Upper lobe of right lung (tissue), 1 donor: ENCODE measurements around the gene RAB3D. TPM values are rescaled to one million over a fixed set of nuclear protein-coding genes. Genes with fewer than 3 reads are reported as not detected.
A peak's percentile ranks its signal among the peaks of the same experiment; 100 is the strongest.

Experiments
- ATAC-seq: fragments of 200-7000 bp; cut with Tn5 transposase; one replicate; pipeline ENCODE4 v1.9.1; 2020; ENCODE audit warnings: mild to moderate bottlenecking, moderate library complexity
- DNase-seq: peaks from one replicate; pipeline ENCODE4 v3.0.0-alpha.2; 2020
- H3K27ac ChIP-seq: fragments of 200-600 bp; one replicate; pipeline ENCODE4 v1.8.0; 2022
- H3K27me3 ChIP-seq: fragments of 200-600 bp; one replicate; pipeline ENCODE4 v1.8.0; 2022; ENCODE audit warnings: mild to moderate bottlenecking
- H3K36me3 ChIP-seq: fragments of 200-600 bp; one replicate; pipeline ENCODE4 v1.8.0; 2022
- H3K4me1 ChIP-seq: fragments of 200-600 bp; one replicate; pipeline ENCODE4 v1.8.0; 2022
- H3K4me3 ChIP-seq: fragments of 200-600 bp; one replicate; pipeline ENCODE4 v1.8.0; 2022; ENCODE audit warnings: mild to moderate bottlenecking
- H3K9me3 ChIP-seq: fragments of 200-600 bp; one replicate; pipeline ENCODE4 v1.8.0; 2022
- CTCF ChIP-seq: fragments of 200-600 bp; IDR thresholded peaks from one replicate; pipeline ENCODE4 v1.8.0; 2022; ENCODE audit warnings: antibody characterized with exemption
- intact Hi-C: fragments of 100-400 bp; cut with DNase I; formaldehyde crosslinking; loops from one replicate; pipeline ENCODE4 v1.11.0; 2022
- total RNA-seq: library from RNA; stranded (reverse); fragmentation: NEBNext Ultra II Directional; extraction: Animal tissue kit (Norgen Biotek cat#: 25700); gene quantifications from one replicate; pipeline ENCODE4 v1.2.1, GENCODE V29; 2021
- donor health status: DM: no; HTN: yes; CAD: no; lungs with severe emphysema.

RAB3D gene
- total RNA-seq, 1 donor from 2014 or later, result 52.7 TPM

DNA sequence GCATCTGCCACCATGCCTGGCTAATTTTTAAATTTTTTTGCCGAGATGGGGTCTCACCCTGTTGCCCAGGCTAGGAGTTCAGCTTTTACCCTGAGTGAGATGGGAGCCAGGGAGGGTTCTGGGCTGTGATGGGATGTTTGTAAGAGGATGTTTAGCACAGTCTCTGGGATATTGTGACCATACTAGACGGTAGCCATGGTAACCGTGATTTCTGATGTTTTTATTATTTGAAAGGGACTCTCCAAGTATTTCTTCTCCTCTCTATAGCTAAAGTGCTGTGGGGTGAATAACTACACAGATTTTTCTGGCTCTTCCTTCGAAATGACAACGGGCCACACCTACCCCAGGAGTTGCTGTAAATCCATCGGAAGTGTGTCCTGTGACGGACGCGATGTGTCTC lies 33.1 kb downstream of the RAB3D start:
- Histone ChIP-seq H3K9me3 (no peaks in the 10 kb centered on the region), H3K4me1 (no peaks in the 10 kb centered on the region), H3K36me3 (no peaks in the 10 kb centered on the region), H3K27ac (no peak overlapping the region), H3K4me3 (no peak overlapping the region), H3K27me3 (no peaks in the 10 kb centered on the region)
- no peak for TF ChIP-seq CTCF
- intact Hi-C loops, result no loop called here
- no peak for ATAC-seq
- DNase-seq, result no peak

DNA sequence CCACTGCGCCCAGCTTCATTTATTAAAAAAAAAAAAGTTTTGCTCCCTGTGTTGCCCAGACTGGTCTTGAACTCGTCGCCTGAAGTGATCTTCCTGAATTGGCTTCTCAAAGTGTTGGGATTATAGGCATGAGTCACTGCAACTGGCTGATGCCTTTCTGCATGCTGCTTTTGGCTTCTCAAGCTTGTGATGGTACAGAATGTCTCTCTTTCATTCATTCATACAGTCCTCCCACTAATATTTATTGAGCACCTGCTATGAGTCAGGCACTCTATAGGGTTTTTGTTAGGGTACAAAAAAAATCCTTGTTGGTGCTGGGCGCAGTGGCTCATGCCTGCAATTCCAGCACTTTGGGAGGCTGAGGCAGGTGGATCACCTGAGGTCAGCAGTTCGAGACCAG lies 34.5 kb downstream of the RAB3D start:
- no peak overlapping the region for H3K27ac ChIP-seq
- H3K27me3 ChIP-seq, result no peaks in the 10 kb centered on the region
- DNase-seq (no peak), ATAC-seq (no peak)
- no peaks in the 10 kb centered on the region for H3K9me3 ChIP-seq
- intact Hi-C loops, result no loop called here
- H3K36me3 ChIP-seq, result no peaks in the 10 kb centered on the region
- TF ChIP-seq CTCF, result no peak
- H3K4me3 ChIP-seq, result no peak overlapping the region
- no peaks in the 10 kb centered on the region for H3K4me1 ChIP-seq

GRCh38 chr19:11300811-11301120 lies 38.7 kb downstream of the RAB3D start:
- Histone ChIP-seq H3K9me3 (no peaks in the 10 kb centered on the region), H3K4me1 (no peaks in the 10 kb centered on the region), H3K27me3 (no peaks in the 10 kb centered on the region), H3K36me3 (no peaks in the 10 kb centered on the region), H3K4me3 (no peak overlapping the region), H3K27ac (no peak overlapping the region)
- intact Hi-C loops, result no loop called here
- no peak for TF ChIP-seq CTCF
- ATAC-seq (no peak), DNase-seq (no peak)

DNA sequence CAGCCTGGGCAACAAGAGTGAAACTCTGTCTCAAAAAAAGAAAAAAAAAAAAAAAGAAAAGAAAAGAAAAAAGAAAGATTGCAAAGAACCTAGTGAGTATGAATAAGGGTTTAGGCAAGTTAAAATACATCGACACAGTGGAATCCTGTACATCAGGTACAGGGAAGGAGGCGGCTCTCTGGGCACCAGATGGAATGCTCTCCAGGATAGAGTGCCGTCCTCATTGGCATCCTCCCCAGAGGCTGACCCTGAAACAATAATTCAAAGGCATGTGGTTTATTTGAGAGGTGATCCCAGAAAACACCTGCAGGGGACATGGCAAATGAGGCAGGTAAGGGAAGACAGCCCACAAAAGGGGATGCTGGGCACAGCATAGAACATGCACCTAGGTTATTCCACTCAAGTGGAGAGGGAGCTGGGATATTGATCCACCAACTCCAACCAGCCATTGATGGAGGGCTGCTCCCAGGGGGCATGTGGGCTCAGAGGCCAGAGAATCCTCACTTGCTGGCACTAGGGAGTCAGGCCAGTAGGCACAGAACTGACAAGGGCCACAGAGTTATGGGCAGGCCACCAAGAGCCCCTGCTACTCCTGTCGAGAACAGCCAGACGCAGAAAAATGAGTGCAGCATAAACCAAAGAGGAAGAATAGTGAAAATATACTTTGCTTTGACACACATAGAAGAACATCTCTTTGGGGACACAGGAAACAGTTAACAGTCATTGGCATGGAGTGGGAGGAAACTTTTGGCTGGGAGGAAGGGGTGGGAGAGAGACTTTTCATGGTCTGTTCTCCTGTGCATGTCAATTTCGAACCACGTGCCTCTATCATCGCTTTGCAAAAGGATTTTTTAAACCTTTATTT lies 39.3 kb downstream of the RAB3D start:
- H3K27ac ChIP-seq, result no peak overlapping the region
- no peak for TF ChIP-seq CTCF
- ATAC-seq (peak; percentile 54), DNase-seq (no peak)
- H3K36me3 ChIP-seq, result no peaks in the 10 kb centered on the region
- intact Hi-C loops, result no loop called here
- no peaks in the 10 kb centered on the region for H3K9me3 ChIP-seq
- H3K4me3 ChIP-seq, result no peak overlapping the region
- H3K27me3 ChIP-seq, result no peaks in the 10 kb centered on the region
- no peaks in the 10 kb centered on the region for H3K4me1 ChIP-seq

DNA sequence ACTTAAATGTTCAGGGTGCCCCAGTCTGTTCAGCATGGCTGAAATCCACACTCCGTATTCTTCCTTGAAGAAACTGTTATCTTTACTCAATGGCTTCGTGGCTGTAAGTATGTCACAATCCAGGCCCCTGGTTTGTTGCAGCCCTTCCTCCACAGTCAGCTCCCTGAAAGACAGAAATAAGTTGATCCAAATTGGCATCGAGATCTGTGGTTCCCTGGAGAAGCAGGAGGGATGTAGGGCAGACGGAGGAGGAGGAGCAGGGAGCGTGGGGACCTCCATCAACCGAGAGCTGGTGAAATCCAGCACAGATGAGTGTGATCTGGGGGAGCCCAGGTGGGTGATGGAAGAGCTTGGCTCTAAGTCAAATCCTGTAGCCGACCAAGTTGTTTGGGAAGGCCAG lies 43.2 kb downstream of the RAB3D start:
- intact Hi-C loops, result no loop called here
- TF ChIP-seq CTCF, result no peak
- DNase-seq (no peak), ATAC-seq (no peak)
- Histone ChIP-seq H3K9me3 (no peaks in the 10 kb centered on the region), H3K27me3 (no peaks in the 10 kb centered on the region), H3K36me3 (no peaks in the 10 kb centered on the region), H3K4me1 (peaks cover 5% of the 10 kb centered on the region), H3K4me3 (no peak overlapping the region), H3K27ac (no peak overlapping the region)
